Fibroblast of lung (primary cell): Measurements from ENCODE around the gene HSPA9. TPM values are rescaled to one million over a fixed set of nuclear protein-coding genes. Genes with fewer than 3 reads are reported as not detected.

Experiments used
- DNase-seq, 2 donors: peaks; one replicate each; pipeline versions ENCODE4 v3.0.0 to v3.0.0-alpha.2; 2010; ENCODE audit warnings: low read depth in 2 of 2
- H2AFZ ChIP-seq: 2 replicates; pipeline ENCODE4 v1.5.1; 2012; ENCODE audit warnings: low read length, control low read depth, inconsistent platforms
- H3K27ac ChIP-seq: 2 replicates; pipeline ENCODE4 v1.5.1; 2011; ENCODE audit warnings: low read length, control low read depth; ENCODE audit not compliant: insufficient read depth
- H3K27me3 ChIP-seq: 2 replicates; pipeline ENCODE4 v1.5.1; 2011; ENCODE audit warnings: mild to moderate bottlenecking, low read length; ENCODE audit not compliant: control insufficient read depth, insufficient read depth
- H3K36me3 ChIP-seq: 2 replicates; pipeline ENCODE4 v1.5.1; 2011; ENCODE audit warnings: low read length; ENCODE audit not compliant: control insufficient read depth, insufficient read depth
- H3K4me1 ChIP-seq: 2 replicates; pipeline ENCODE4 v1.5.1; 2011; ENCODE audit warnings: low read length; ENCODE audit not compliant: control insufficient read depth, insufficient read depth; ENCODE audit errors: extremely low read depth
- H3K4me2 ChIP-seq: 2 replicates; pipeline ENCODE4 v1.5.1; 2011; ENCODE audit warnings: low read length, control low read depth; ENCODE audit not compliant: insufficient read depth; ENCODE audit errors: extremely low read depth
- H3K4me3 ChIP-seq, 4 experiments: fragments of 200-600 bp in 1 of 4; sonication (generic) in 1 of 4; replicated peaks in 1 of 4; 2 replicates each; pipeline ENCODE4 v1.5.1; 2011 to 2016; ENCODE audit warnings: low read length in 4 of 4, low read depth in 3 of 4, mild to moderate bottlenecking in 3 of 4, control low read depth in 2 of 4, inconsistent platforms in 1 of 4, mixed read lengths in 1 of 4; ENCODE audit not compliant: insufficient read depth in 1 of 4; ENCODE audit errors: control extremely low read depth in 1 of 4
- H3K79me2 ChIP-seq: 2 replicates; pipeline ENCODE4 v1.5.1; 2012; ENCODE audit warnings: mild to moderate bottlenecking, low read length, inconsistent platforms; ENCODE audit not compliant: control insufficient read depth, insufficient read depth
- H3K9ac ChIP-seq: 2 replicates; pipeline ENCODE4 v1.5.1; 2011; ENCODE audit warnings: mild to moderate bottlenecking, low read length, control low read depth; ENCODE audit not compliant: insufficient read depth
- H3K9me3 ChIP-seq: 2 replicates; pipeline ENCODE4 v1.5.1; 2012; ENCODE audit warnings: low read depth, low read length; ENCODE audit not compliant: control insufficient read depth, insufficient read depth
- H4K20me1 ChIP-seq: 2 replicates; pipeline ENCODE4 v1.5.1; 2011; ENCODE audit warnings: low read length; ENCODE audit not compliant: control insufficient read depth, insufficient read depth; ENCODE audit errors: extremely low read depth
- CTCF ChIP-seq, 2 donors: IDR thresholded peaks in 1 of 2; conservative IDR thresholded peaks in 1 of 2; 1 replicate in 1 of 2; 2 replicates in 1 of 2; pipeline ENCODE4 v1.5.1; 2011 to 2012; ENCODE audit warnings: low read length in 2 of 2, control low read depth in 1 of 2, inconsistent platforms in 1 of 2, low read depth in 1 of 2, mild to moderate bottlenecking in 1 of 2
- EZH2 ChIP-seq: IDR thresholded peaks from 2 replicates; pipeline ENCODE4 v1.5.1; 2012; ENCODE audit warnings: low read length, control low read depth, mild to moderate bottlenecking; ENCODE audit errors: missing control alignments
- polyA plus RNA-seq, 2 donors: library from polyadenylated mRNA; depleted of rRNA in 1 of 2; stranded (reverse) in 1 of 2; unstranded in 1 of 2; fragments of >200 nt; gene quantifications; 2 replicates each; pipeline ENCODE4 v1.2.1, GENCODE V29; 2011 to 2012; ENCODE audit warnings: missing spikeins in 1 of 2
- total RNA-seq: library from RNA; depleted of rRNA; stranded (reverse); fragments of >200 nt; gene quantifications from 2 replicates; pipeline ENCODE4 v1.2.1, GENCODE V29; 2014

Gene HSPA9
- total and polyA plus RNA-seq, 2 donors (not counting 1 experiment from before 2014, with no cell fraction given) = 148 to 522 TPM

- Histone ChIP-seq H3K4me3 (no peak overlapping the region), H3K9me3 (no peaks in the 10 kb centered on the region), H3K36me3 (no peaks in the 10 kb centered on the region), H3K79me2 (no peaks in the 10 kb centered on the region), H3K4me1 (no peaks in the 10 kb centered on the region), H3K9ac (no peak overlapping the region), H2AFZ (no peak overlapping the region), H3K4me2 (no peak overlapping the region), H3K27me3 (peaks cover 4% of the 10 kb centered on the region), H3K27ac (no peak overlapping the region), H4K20me1 (no peaks in the 10 kb centered on the region)
- TF ChIP-seq EZH2 (no peak), CTCF (conservative IDR thresholded peaks at IDR 0.05 in 1 of 2, IDR thresholded peaks at IDR 0.05 in 1 of 2; ENCODE audit: low read depth in 1 of 2, low read length in 2 of 2) (no peak)
- DNase-seq = no peak
These were observed 13.0 kb upstream of the HSPA9 start for GRCh38 chr5:138588013-138588788.

- DNase-seq = no peak
- H2AFZ ChIP-seq = no peak overlapping the region
- no peaks in the 10 kb centered on the region for H3K36me3 ChIP-seq
- H3K4me1 ChIP-seq = no peaks in the 10 kb centered on the region
- H3K9ac ChIP-seq = no peak overlapping the region
- no peak overlapping the region for H3K27ac ChIP-seq
- no peaks in the 10 kb centered on the region for H3K79me2 ChIP-seq
- no peaks in the 10 kb centered on the region for H3K9me3 ChIP-seq
- no peak overlapping the region for H3K4me2 ChIP-seq
- TF ChIP-seq CTCF (conservative IDR thresholded peaks at IDR 0.05 in 1 of 2, IDR thresholded peaks at IDR 0.05 in 1 of 2; ENCODE audit: low read depth in 1 of 2, low read length in 2 of 2) = no peak
- no peak for TF ChIP-seq EZH2
- no peaks in the 10 kb centered on the region for H4K20me1 ChIP-seq
- no peak overlapping the region for H3K4me3 ChIP-seq
- H3K27me3 ChIP-seq = peaks cover 4% of the 10 kb centered on the region
These were observed 10.0 kb upstream of the HSPA9 start for GRCh38 chr5:138585157-138585556.

GRCh38 chr5:138583984-138584637 lies 8.9 kb upstream of the HSPA9 start:
- Histone ChIP-seq H2AFZ (no peak overlapping the region), H3K4me1 (no peaks in the 10 kb centered on the region), H3K36me3 (no peaks in the 10 kb centered on the region), H3K4me3 (no peak overlapping the region), H3K9ac (no peak overlapping the region), H4K20me1 (no peaks in the 10 kb centered on the region), H3K27ac (no peak overlapping the region), H3K9me3 (no peaks in the 10 kb centered on the region), H3K27me3 (peaks cover 4% of the 10 kb centered on the region), H3K79me2 (no peaks in the 10 kb centered on the region), H3K4me2 (no peak overlapping the region)
- TF ChIP-seq EZH2 (no peak), CTCF (conservative IDR thresholded peaks at IDR 0.05 in 1 of 2, IDR thresholded peaks at IDR 0.05 in 1 of 2; ENCODE audit: low read depth in 1 of 2, low read length in 2 of 2) (no peak)
- DNase-seq = no peak
